Cardiac fibroblast (primary cell): Measurements from ENCODE around the gene HNRNPAB.
A peak's percentile ranks its signal among the peaks of the same experiment; 100 is the strongest.

Experiments
- DNase-seq, 2 donors: peaks; one replicate each; pipeline versions ENCODE4 v3.0.0 to v3.0.0-alpha.2; 2010; ENCODE audit warnings: low read depth in 2 of 2
- H3K4me3 ChIP-seq, 2 donors: replicated peaks in 1 of 2; 1 replicate in 1 of 2; 2 replicates in 1 of 2; pipeline ENCODE4 v1.5.1; 2011; ENCODE audit warnings: low read depth in 2 of 2, low read length in 2 of 2, mild to moderate bottlenecking in 2 of 2, moderate library complexity in 1 of 2
- TF ChIP-seq, protein P1 (sequence below): IDR thresholded peaks from one replicate; pipeline ENCODE4 v1.5.1; 2011; ENCODE audit warnings: low read depth, mild to moderate bottlenecking, low read length, inconsistent platforms

The HNRNPAB gene

GRCh38 chr5:178244576-178244975 is 40.2 kb downstream of the HNRNPAB start:
- H3K4me3 ChIP-seq: no peak overlapping the region
- peak; percentile 20 to 29 for DNase-seq
- TF ChIP-seq, protein P1, sequence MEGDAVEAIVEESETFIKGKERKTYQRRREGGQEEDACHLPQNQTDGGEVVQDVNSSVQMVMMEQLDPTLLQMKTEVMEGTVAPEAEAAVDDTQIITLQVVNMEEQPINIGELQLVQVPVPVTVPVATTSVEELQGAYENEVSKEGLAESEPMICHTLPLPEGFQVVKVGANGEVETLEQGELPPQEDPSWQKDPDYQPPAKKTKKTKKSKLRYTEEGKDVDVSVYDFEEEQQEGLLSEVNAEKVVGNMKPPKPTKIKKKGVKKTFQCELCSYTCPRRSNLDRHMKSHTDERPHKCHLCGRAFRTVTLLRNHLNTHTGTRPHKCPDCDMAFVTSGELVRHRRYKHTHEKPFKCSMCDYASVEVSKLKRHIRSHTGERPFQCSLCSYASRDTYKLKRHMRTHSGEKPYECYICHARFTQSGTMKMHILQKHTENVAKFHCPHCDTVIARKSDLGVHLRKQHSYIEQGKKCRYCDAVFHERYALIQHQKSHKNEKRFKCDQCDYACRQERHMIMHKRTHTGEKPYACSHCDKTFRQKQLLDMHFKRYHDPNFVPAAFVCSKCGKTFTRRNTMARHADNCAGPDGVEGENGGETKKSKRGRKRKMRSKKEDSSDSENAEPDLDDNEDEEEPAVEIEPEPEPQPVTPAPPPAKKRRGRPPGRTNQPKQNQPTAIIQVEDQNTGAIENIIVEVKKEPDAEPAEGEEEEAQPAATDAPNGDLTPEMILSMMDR: no peak

DNA sequence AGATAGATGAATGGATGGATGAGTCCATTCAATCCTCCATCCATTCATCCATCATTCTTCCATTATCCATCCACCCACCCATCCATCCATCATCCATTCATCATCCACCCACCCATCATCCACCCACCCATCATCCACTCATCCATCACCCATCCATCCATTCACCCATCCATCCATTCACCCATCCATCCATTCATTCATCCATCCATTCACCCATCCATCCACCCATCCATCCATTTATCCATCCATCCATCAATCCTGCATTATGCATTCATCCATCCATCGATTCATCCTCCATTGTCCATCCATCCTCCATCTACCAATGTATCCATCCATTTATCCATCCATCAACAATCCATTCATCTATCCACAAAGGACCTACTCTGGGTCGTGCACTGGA is 41.1 kb downstream of the HNRNPAB start:
- TF ChIP-seq, protein P1: no peak
- H3K4me3 ChIP-seq: no peak overlapping the region
- no peak for DNase-seq

DNA sequence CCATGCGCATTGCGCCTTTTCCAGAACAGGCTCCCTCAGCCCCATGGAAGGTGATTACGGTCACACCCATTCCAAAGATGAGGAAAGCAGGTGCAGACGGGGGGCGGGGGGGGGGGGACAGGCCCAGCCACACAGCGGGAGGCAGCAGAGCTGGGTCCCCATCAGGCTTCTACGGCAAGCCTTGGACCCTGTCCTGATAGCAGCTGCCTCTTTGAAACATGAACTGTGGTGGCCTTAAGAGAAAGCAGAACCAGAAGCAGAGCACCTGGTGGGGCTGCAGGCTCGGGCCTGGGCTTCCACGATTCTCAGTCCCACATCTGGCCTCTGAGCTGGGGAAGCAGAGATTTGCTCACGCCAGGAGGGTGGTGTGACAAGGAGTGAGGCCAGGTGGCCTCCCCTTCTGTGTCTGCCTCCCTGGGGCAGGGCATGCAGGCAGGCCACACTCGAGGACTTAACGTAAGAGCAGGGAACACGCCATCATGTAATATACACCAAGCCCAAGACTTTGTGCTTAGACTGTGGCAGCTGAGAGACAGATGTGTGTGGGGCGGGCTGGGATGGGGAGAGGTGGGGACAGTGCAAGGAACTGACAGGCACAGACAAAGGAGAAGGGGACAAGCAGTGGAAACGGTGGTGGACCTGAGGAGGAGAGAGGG is 42.4 kb downstream of the HNRNPAB start:
- H3K4me3 ChIP-seq: no peak overlapping the region
- no peak for DNase-seq
- TF ChIP-seq, protein P1: no peak

GRCh38 chr5:178247481-178248456 is 43.4 kb downstream of the HNRNPAB start:
- TF ChIP-seq, protein P1: no peak
- DNase-seq: no peak
- no peak overlapping the region for H3K4me3 ChIP-seq

GRCh38 chr5:178248750-178249149 is 44.4 kb downstream of the HNRNPAB start:
- TF ChIP-seq, protein P1: no peak
- H3K4me3 ChIP-seq: no peak overlapping the region

GRCh38 chr5:178249191-178249989 is 45.1 kb downstream of the HNRNPAB start:
- DNase-seq: peak; percentile 40 to 70
- TF ChIP-seq, protein P1: no peak
- H3K4me3 ChIP-seq: no peak overlapping the region

More at GRCh38 chr5:178248750-178249149, 44.4 kb downstream of the HNRNPAB start:
- no peak for DNase-seq
